Choroid plexus epithelial cell (primary cell): Measurements from ENCODE around the gene AATK.
A peak's percentile ranks its signal among the peaks of the same experiment; 100 is the strongest.

ENCODE experiments used
- DNase-seq: peaks from one replicate; pipeline ENCODE4 v3.0.0-alpha.2; 2010; ENCODE audit warnings: low read depth
- H3K4me3 ChIP-seq: 2 replicates; pipeline ENCODE4 v1.5.1; 2011; ENCODE audit warnings: low read depth, mild to moderate bottlenecking, control low read depth, low read length, moderate library complexity
- TF ChIP-seq, protein P1 (sequence below): conservative IDR thresholded peaks from 2 replicates; pipeline ENCODE4 v1.5.1; 2011; ENCODE audit warnings: low read depth, mild to moderate bottlenecking, control low read depth, inconsistent platforms, low read length, moderate library complexity

AATK gene

DNA sequence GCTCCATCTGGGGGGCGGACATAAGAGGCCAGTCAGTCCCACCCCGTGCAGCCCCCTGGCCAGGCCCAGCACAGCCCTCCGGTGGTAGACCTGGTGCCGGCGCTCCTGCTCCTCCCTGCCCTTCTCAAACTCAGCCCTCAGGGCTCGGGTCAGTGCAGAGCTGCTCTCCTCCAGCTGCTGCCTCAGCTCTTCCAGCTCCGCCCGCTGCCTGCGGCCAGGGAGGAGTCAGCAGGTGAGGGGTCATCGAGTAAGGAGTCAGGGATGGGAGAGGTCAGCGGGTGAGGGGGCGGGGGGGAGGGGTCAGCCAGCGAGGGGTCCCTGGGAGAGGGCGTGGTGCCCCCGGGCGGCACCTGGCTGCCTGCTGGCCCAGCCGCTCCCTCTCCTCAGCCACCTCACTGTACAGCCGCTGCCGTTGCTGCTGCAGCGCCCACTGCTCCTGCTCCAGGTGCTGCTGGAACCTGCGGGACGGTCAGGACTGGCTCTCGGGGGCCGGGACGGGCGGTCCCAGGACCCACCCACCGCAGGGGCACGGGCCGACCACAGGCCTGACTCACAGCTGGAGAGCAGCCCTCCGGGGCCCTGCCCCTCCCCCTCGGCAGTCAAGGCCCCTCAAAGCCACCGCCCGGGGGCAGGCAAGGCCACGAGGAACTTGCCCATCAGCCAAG is 26.5 kb upstream of the AATK start:
- TF ChIP-seq, protein P1, sequence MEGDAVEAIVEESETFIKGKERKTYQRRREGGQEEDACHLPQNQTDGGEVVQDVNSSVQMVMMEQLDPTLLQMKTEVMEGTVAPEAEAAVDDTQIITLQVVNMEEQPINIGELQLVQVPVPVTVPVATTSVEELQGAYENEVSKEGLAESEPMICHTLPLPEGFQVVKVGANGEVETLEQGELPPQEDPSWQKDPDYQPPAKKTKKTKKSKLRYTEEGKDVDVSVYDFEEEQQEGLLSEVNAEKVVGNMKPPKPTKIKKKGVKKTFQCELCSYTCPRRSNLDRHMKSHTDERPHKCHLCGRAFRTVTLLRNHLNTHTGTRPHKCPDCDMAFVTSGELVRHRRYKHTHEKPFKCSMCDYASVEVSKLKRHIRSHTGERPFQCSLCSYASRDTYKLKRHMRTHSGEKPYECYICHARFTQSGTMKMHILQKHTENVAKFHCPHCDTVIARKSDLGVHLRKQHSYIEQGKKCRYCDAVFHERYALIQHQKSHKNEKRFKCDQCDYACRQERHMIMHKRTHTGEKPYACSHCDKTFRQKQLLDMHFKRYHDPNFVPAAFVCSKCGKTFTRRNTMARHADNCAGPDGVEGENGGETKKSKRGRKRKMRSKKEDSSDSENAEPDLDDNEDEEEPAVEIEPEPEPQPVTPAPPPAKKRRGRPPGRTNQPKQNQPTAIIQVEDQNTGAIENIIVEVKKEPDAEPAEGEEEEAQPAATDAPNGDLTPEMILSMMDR = no peak
- no peak overlapping the region for H3K4me3 ChIP-seq
- no peak for DNase-seq

DNA sequence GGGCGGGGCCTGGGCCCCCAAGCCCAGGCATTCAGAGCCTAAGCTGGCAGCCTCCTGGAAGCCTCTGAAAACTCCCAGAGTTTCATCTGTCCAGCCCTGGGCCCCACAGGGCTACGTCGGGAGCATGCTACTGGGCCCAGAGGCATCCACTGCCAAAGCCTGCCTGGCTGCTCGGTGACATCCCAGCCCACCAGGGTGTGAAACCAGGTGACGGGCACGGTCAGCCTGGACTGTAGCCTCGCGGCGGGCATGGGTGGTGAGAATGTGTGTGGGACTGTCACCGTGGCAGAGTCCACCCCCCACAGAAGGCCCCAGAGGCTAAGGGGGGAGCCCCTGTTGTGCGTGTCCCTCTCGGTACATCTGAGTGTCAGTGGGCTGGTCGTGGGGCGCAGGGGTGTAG is 25.6 kb upstream of the AATK start:
- no peak for DNase-seq
- TF ChIP-seq, protein P1 = no peak
- no peak overlapping the region for H3K4me3 ChIP-seq

DNA sequence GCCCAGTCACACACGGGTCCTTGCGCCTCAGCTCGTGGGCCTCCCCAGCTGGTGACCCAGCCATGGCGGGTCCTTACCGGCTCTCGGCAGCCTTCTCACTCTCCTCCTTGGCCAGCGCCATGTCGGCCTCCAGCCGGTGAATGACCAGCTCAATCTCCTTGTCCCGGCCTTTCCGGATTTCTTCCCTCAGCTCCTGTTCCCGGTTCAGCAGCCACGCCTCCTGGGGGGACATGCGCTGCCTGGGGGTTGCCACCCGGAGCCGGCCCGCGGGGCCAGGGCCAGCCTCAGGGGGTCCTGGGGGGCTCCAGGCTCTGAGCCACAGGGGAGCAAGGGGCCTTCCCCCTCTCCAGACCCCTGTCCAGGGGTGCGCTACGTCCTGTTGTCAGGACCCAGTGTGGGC is 25.1 kb upstream of the AATK start:
- no peak for DNase-seq

DNA sequence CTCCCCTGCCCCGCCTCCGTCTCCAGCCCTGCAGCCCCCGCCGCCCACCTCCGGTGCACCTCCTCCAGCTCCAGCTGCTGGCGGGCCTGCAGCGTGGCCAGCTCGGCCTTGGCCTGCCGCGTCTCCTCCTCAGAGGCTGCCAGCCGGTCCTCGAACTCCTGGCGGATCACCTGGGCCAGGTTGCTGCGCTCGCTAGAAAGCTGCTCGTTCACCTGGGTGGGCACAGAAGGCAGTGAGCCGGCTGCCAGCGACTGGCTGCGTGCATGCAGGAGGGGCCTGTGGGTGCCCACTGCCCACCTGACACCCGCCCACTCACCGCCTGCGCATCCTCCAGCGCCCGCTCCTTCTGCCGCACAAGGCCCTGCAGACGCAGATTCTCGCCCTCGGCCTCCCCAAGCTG is 24.6 kb upstream of the AATK start:
- TF ChIP-seq, protein P1 = no peak
- no peak overlapping the region for H3K4me3 ChIP-seq
- no peak for DNase-seq

More for the DNA sequence above, 25.1 kb upstream of the AATK start:
- TF ChIP-seq, protein P1 = no peak
- H3K4me3 ChIP-seq = no peak overlapping the region

DNA sequence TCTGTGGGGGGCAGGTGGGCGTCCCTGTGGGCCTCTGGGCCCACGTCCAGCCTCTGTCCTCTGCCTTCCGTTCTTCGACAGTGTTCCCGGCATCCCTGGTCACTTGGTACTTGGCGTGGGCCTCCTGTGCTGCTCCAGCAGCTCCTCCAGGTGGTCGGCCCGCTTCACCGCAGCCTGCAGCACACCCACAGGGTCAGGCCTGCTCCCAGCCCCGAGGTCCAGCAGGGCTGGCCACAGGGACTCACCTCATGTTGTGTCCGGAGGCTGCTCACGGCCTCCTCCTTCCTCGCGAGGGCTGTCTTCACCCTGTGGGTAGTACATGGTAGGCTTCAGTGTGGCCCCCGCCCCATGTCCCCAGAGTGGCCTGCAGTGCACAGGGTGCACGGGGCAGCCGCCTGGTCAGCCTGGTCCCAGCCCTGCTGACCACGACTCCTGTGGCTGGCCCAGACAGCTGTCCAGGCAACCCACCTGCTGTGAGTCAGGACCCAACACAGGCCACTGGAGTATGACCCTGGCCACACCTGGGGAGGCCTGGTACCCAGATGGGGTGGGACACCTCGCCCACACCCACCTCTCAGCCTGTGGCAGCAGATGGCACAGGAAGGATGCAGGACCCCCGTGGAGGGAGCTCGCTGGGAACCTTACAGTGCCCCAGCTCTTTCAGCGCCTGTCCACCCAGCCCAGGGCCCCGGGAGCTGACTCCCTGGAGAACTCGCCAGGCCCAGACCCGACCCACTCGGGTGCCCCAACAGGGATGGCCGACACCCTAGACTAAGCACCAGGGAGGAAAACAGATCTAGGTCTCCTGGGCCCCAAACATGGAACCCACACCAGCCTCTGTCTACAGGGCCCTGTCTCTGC is 23.9 kb upstream of the AATK start:
- DNase-seq = peak; percentile 21
- TF ChIP-seq, protein P1 = peak; percentile 37
- no peak overlapping the region for H3K4me3 ChIP-seq

DNA sequence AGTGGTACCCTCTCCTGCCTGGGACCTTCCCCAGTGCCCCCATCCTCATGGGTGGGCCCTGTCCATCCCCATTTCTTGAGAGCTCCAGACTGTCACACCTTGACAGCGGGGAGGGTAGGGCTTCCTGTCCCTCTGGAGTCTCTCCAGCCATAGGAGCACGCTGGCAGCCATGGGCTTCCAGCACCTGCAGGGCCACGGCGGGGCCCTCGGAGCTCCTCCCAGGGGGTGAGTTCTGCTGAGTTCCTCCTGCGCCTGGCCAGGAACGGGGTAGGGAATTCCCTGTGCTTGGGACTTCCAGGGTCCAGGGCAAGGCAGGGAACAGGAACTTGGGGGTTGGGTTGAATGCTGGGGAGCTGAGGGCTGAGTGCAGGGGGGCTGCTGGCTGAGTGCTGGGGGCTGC is 23.0 kb upstream of the AATK start:
- TF ChIP-seq, protein P1 = no peak
- DNase-seq = no peak
- H3K4me3 ChIP-seq = no peak overlapping the region
